Measurements from ENCODE around the gene SYT9.

- TF ChIP-seq REST (IDR thresholded peaks at IDR 0.05; ENCODE audit: insufficient read depth in 1 of 2, low read depth in 2 of 2, low read length in 2 of 2): no peak
- TF ChIP-seq SIN3A (IDR thresholded peaks at IDR 0.05; ENCODE audit: borderline replicate concordance, insufficient read depth, low read length): no peak
These were observed 124.7 kb downstream of the SYT9 start for GRCh38 chr11:7376386-7376785.

Measured in PFSK-1 (cell line).